Neural progenitor cell (in vitro differentiated cells): ENCODE measurements around the gene TRAF1.

Experiments
- EZH2 ChIP-seq: fragments of 200-600 bp; sonication (generic); IDR thresholded peaks from 2 replicates; pipeline ENCODE4 v1.6.1; 2017; ENCODE audit warnings: antibody characterized with exemption, mild to moderate bottlenecking, moderate library complexity
- EZH2phosphoT487 ChIP-seq: fragments of 200-600 bp; sonication (generic); IDR thresholded peaks from 2 replicates; pipeline ENCODE4 v1.6.1; 2017; ENCODE audit warnings: antibody characterized with exemption
- TF ChIP-seq, protein P1 (sequence below): fragments of 200-600 bp; sonication (generic); IDR thresholded peaks from 2 replicates; pipeline ENCODE4 v1.5.1; 2017; ENCODE audit warnings: antibody characterized with exemption, mild to moderate bottlenecking

DNA sequence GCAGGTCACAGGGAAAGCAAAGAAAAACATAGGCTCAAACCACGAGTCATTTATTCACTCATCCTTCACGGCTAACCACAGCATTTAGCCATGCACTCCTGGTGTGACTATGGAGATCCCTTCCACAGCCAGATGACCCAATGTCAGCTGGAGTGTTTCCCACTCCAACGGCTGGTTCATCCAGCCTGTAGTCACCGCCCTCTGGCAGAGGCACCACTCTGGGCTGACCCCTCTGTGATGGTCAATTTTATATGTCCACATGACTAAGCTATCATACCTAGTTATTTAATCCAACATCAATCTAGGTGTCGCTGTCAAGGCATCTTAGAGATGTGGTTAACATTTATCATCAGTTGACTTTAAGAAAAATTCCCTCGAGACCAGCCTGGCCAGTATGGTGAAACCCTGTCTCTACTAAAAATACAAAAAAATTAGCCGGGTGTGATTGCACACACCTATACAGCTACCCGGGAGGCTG is 40.1 kb downstream of the TRAF1 start:
- TF ChIP-seq EZH2 (no peak), EZH2phosphoT487 (no peak)
- TF ChIP-seq, protein P1, sequence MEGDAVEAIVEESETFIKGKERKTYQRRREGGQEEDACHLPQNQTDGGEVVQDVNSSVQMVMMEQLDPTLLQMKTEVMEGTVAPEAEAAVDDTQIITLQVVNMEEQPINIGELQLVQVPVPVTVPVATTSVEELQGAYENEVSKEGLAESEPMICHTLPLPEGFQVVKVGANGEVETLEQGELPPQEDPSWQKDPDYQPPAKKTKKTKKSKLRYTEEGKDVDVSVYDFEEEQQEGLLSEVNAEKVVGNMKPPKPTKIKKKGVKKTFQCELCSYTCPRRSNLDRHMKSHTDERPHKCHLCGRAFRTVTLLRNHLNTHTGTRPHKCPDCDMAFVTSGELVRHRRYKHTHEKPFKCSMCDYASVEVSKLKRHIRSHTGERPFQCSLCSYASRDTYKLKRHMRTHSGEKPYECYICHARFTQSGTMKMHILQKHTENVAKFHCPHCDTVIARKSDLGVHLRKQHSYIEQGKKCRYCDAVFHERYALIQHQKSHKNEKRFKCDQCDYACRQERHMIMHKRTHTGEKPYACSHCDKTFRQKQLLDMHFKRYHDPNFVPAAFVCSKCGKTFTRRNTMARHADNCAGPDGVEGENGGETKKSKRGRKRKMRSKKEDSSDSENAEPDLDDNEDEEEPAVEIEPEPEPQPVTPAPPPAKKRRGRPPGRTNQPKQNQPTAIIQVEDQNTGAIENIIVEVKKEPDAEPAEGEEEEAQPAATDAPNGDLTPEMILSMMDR: no peak
